Kidney (tissue), 14 donors: ENCODE measurements around the gene GNGT1. TPM values are rescaled to one million over a fixed set of nuclear protein-coding genes. Genes with fewer than 3 reads are reported as not detected.
A peak's percentile ranks its signal among the peaks of the same experiment; 100 is the strongest.

Experiments used
- DNase-seq, 5 donors: peaks; one replicate each; pipeline ENCODE4 v3.0.0-alpha.2; 2013 to 2020
- FAIRE-seq: peaks from 2 replicates; lab custom pipeline; 2012; peaks lifted over from hg19 to GRCh38; lab: Jason Lieb, UNC
- H3K27ac ChIP-seq, 2 donors: one replicate each; pipeline ENCODE4 v1.7.0; 2013; ENCODE audit warnings: low read depth in 2 of 2, low read length in 2 of 2, inconsistent platforms in 1 of 2
- H3K27me3 ChIP-seq: one replicate; pipeline ENCODE4 v1.7.1; 2013; ENCODE audit warnings: low read length, inconsistent platforms; ENCODE audit not compliant: control insufficient read depth, insufficient read depth
- H3K36me3 ChIP-seq, 3 donors: one replicate each; pipeline versions ENCODE4 v1.7.0 to v1.7.1; 2013; ENCODE audit warnings: low read length in 3 of 3, control low read depth in 1 of 3, inconsistent platforms in 1 of 3; ENCODE audit not compliant: insufficient read depth in 3 of 3, control insufficient read depth in 2 of 3
- H3K4me1 ChIP-seq, 3 donors: one replicate each; pipeline versions ENCODE4 v1.7.0 to v1.7.1; 2013; ENCODE audit warnings: low read length in 3 of 3, inconsistent platforms in 1 of 3, low read depth in 1 of 3; ENCODE audit not compliant: control insufficient read depth in 2 of 3, insufficient read depth in 2 of 3
- H3K4me3 ChIP-seq, 3 donors: one replicate each; pipeline versions ENCODE4 v1.7.0 to v1.8.1; 2013; ENCODE audit warnings: low read length in 3 of 3, control low read depth in 1 of 3, inconsistent platforms in 1 of 3
- H3K9ac ChIP-seq, 3 donors: one replicate each; pipeline versions ENCODE4 v1.7.0 to v1.7.1; 2013; ENCODE audit warnings: low read length in 3 of 3, control low read depth in 1 of 3, inconsistent platforms in 1 of 3
- H3K9me3 ChIP-seq, 3 donors: one replicate each; pipeline versions ENCODE4 v1.7.0 to v1.7.1; 2013; ENCODE audit warnings: low read length in 3 of 3, control low read depth in 1 of 3, inconsistent platforms in 1 of 3; ENCODE audit not compliant: control insufficient read depth in 2 of 3, insufficient read depth in 1 of 3
- CTCF ChIP-seq: IDR thresholded peaks from 3 replicates; pipeline ENCODE4 v1.5.1; 2012; ENCODE audit warnings: mild to moderate bottlenecking, moderate library complexity, borderline replicate concordance; ENCODE audit not compliant: insufficient read depth; ENCODE audit errors: extremely low read depth
- intact Hi-C: fragments of 100-400 bp; cut with DNase I; formaldehyde crosslinking; loops from one replicate; pipeline ENCODE4 v1.11.1; 2022
- polyA plus RNA-seq: library from polyadenylated mRNA; stranded (reverse); fragments of 350-450 nt; fragmentation: Illumina TruSeq; extraction: RNeasy Lipid Tissue Mini Kit (QIAGEN cat#74804); gene quantifications from one replicate; pipeline ENCODE4 v1.2.3, GENCODE V29; 2014; ENCODE audit warnings: low read depth, low replicate concordance; ENCODE audit not compliant: insufficient read depth
- total RNA-seq: library from RNA; stranded (reverse); fragmentation: NEBNext Ultra II Directional; extraction: Animal tissue kit (Norgen Biotek cat#: 25700); gene quantifications from one replicate; pipeline ENCODE4 v1.2.1, GENCODE V29; 2021
- donor health status: control.
- donor health status: control.
- donor health status: control.
- donor health status: control.
- donor health status: control.
- donor health status: DM: yes; HTN: yes; CAD: no.
- donor health status: Normal renal cell carcinoma (clear cell type).

GNGT1 gene
- total and polyA plus RNA-seq, 2 donors from 2014 or later: 0.35 TPM; not detected in 1

- Histone ChIP-seq H3K27ac (no peak overlapping the region), H3K27me3 (no peaks in the 10 kb centered on the region), H3K4me1 (peaks cover 0 to 2% (median 0%) of the 10 kb centered on the region in 3 donors), H3K9me3 (no peaks in the 10 kb centered on the region), H3K4me3 (no peak overlapping the region), H3K36me3 (no peaks in the 10 kb centered on the region), H3K9ac (no peak overlapping the region)
- DNase-seq: no peak
- intact Hi-C loops: no loop called here
- FAIRE-seq: no peak
- no peak for TF ChIP-seq CTCF
These were observed 17.1 kb upstream of the GNGT1 start for GRCh38 chr7:93889261-93889660.

GRCh38 chr7:93890041-93890463 lies 16.3 kb upstream of the GNGT1 start:
- H3K9ac ChIP-seq: peak overlapping the region in 2 of 3 donors; percentile 39 to 55
- H3K9me3 ChIP-seq: no peaks in the 10 kb centered on the region
- no peaks in the 10 kb centered on the region for H3K36me3 ChIP-seq
- FAIRE-seq (no peak), DNase-seq (peak; percentile 66 to 85 (median 75))
- H3K4me1 ChIP-seq: peaks cover 0 to 2% (median 0%) of the 10 kb centered on the region in 3 donors
- H3K27ac ChIP-seq: peak overlapping the region in 1 of 2 donors; percentile 30
- no peak for TF ChIP-seq CTCF
- no peaks in the 10 kb centered on the region for H3K27me3 ChIP-seq
- intact Hi-C loops: loop anchor here (10.0 kb wide), 1 partner anchor 195 kb away; no protein-coding TSS in a partner anchor
- peak overlapping the region; percentile 56 to 78 (median 77) for H3K4me3 ChIP-seq

- Histone ChIP-seq H3K27ac (peak within 1 kb of the TSS in 1 of 2 donors; percentile 30), H3K36me3 (no peaks in the 10 kb centered on the region), H3K4me1 (peaks cover 0 to 2% (median 0%) of the 10 kb centered on the region in 3 donors), H3K9ac (peak within 1 kb of the TSS in 2 of 3 donors; percentile 39 to 55), H3K27me3 (no peaks in the 10 kb centered on the region), H3K4me3 (peak within 1 kb of the TSS; percentile 56 to 78 (median 77)), H3K9me3 (no peaks in the 10 kb centered on the region)
- FAIRE-seq (no peak), DNase-seq (peak; percentile 69 to 88 (median 86))
- TF ChIP-seq CTCF: no peak
- intact Hi-C loops: loop anchor here (10.0 kb wide), 1 partner anchor 194 kb away; no protein-coding TSS in a partner anchor
These were observed 15.8 kb upstream of the GNGT1 start, which contains the start of gene TFPI2 for GRCh38 chr7:93890464-93891068. TFPI2 (minus strand) TSS chr7:93890753; CDS start chr7:93890678, 75 bp downstream.
